Hepatocyte (in vitro differentiated cells): Measurements from ENCODE around the gene PDCL3.

ENCODE experiments used
- EZH2 ChIP-seq: fragments of 200-600 bp; sonication (generic); IDR thresholded peaks from 2 replicates; pipeline ENCODE4 v1.6.1; 2016; ENCODE audit warnings: antibody characterized with exemption, mild to moderate bottlenecking, borderline replicate concordance
- TF ChIP-seq, protein P1 (sequence below): fragments of 200-600 bp; sonication (generic); IDR thresholded peaks from 2 replicates; pipeline ENCODE4 v1.5.1; 2016; ENCODE audit warnings: antibody characterized with exemption, mild to moderate bottlenecking; ENCODE audit not compliant: poor library complexity

- TF ChIP-seq, protein P1, sequence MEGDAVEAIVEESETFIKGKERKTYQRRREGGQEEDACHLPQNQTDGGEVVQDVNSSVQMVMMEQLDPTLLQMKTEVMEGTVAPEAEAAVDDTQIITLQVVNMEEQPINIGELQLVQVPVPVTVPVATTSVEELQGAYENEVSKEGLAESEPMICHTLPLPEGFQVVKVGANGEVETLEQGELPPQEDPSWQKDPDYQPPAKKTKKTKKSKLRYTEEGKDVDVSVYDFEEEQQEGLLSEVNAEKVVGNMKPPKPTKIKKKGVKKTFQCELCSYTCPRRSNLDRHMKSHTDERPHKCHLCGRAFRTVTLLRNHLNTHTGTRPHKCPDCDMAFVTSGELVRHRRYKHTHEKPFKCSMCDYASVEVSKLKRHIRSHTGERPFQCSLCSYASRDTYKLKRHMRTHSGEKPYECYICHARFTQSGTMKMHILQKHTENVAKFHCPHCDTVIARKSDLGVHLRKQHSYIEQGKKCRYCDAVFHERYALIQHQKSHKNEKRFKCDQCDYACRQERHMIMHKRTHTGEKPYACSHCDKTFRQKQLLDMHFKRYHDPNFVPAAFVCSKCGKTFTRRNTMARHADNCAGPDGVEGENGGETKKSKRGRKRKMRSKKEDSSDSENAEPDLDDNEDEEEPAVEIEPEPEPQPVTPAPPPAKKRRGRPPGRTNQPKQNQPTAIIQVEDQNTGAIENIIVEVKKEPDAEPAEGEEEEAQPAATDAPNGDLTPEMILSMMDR = no peak
- no peak for TF ChIP-seq EZH2
Measured at GRCh38 chr2:100599566-100599965, 36.8 kb downstream of the PDCL3 start.
